Activated T-helper 1 cell treated with anti-CD3 and anti-CD28 coated beads, Interleukin-12 subunit alpha, Interleukin-12 subunit beta, Interleukin-2, Interleukin-4 antibody, amounts not matched to agents 30 ng/mL and 10 ng/mL and 1 ng/mL, durations not matched to agents 14 hours and 24 hours and 36 hours (primary cell): ENCODE data around the gene AVPI1. TPM values are rescaled to one million over a fixed set of nuclear protein-coding genes. Genes with fewer than 3 reads are reported as not detected.

Experiments used
- DNase-seq: peaks from one replicate; pipeline ENCODE4 v3.0.0; 2021; ENCODE audit warnings: low spot score
- H3K27ac Mint-ChIP-seq: one replicate; pipeline ENCODE4 v1.8.0; 2021; ENCODE audit warnings: mild to moderate bottlenecking, mixed read lengths
- H3K27me3 Mint-ChIP-seq: one replicate; pipeline ENCODE4 v1.8.0; 2022; ENCODE audit warnings: mild to moderate bottlenecking, moderate library complexity, mixed read lengths; ENCODE audit not compliant: insufficient read depth
- H3K36me3 Mint-ChIP-seq: one replicate; pipeline ENCODE4 v1.8.0; 2021; ENCODE audit warnings: low read depth, mixed read lengths
- H3K4me1 Mint-ChIP-seq: one replicate; pipeline ENCODE4 v1.8.0; 2021; ENCODE audit warnings: low read depth, mixed read lengths
- H3K4me3 Mint-ChIP-seq: one replicate; pipeline ENCODE4 v1.8.0; 2021; ENCODE audit warnings: mild to moderate bottlenecking, moderate library complexity, mixed read lengths
- H3K9me3 Mint-ChIP-seq: one replicate; pipeline ENCODE4 v1.8.0; 2021; ENCODE audit warnings: mixed read lengths
- intact Hi-C: fragments of 100-400 bp; cut with micrococcal nuclease; formaldehyde crosslinking; loops from one replicate; pipeline ENCODE4 v1.15.1; 2024
- total RNA-seq: library from RNA; stranded (reverse); gene quantifications from 2 replicates; pipeline ENCODE4 v1.2.3, GENCODE V29; 2022

Gene AVPI1
- total RNA-seq, 1 donor from 2014 or later: 0.93 TPM

DNA sequence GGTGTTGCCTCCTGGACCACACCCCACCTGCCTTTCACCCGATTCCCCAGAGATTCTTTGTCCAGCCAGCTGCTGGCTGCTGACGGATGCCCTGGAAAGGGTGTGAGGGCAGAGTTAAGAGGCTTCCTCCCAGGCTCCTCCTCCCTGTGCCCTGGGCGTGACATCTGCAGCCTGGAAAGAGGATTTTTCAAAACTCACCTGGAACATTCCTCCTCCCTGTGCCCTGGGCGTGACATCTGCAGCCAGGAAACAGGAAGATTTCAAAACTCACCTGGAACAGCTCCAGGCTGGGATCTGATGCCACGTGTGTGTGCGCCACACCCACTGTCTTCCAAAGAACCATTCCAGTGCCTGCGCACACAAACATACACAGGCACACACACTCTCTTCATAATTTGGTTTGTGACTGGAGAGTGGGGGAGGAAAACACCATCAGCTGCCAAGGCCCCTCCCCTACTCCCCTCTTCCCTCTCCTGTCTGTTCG lies 31.7 kb upstream of the AVPI1 start:
- intact Hi-C loops: no loop called here
- Mint-ChIP-seq H3K4me1 (peaks cover 5% of the 10 kb centered on the region), H3K4me3 (no peak overlapping the region), H3K27ac (no peak overlapping the region), H3K27me3 (peaks cover 17% of the 10 kb centered on the region), H3K36me3 (peaks cover 6% of the 10 kb centered on the region), H3K9me3 (no peaks in the 10 kb centered on the region)
- no peak for DNase-seq

- DNase-seq: no peak
- Mint-ChIP-seq H3K36me3 (peaks cover 6% of the 10 kb centered on the region), H3K4me1 (peaks cover 5% of the 10 kb centered on the region), H3K27me3 (peaks cover 19% of the 10 kb centered on the region), H3K27ac (no peak overlapping the region), H3K9me3 (no peaks in the 10 kb centered on the region), H3K4me3 (no peak overlapping the region)
- intact Hi-C loops: no loop called here
Observed at GRCh38 chr10:97718178-97718577, 31.1 kb upstream of the AVPI1 start.

DNA sequence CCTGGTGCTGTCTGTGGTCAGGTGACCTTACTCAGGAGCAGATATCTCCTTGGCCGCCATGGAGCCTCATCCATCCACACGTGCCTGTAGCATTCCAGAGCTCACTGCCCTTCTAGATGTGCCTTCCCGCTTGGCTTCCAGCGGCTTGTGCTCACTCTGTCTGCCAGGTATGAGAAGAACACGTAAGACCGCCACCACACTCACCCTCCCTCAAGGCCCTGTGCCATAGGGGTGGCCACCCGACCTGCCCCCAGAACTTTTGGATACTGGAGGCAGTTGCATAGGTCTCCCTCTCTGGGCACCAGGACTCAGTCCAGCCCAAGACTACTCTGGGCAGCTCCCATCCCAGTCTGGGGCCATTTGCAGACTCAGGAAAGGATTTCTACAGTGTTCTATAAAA lies 30.6 kb upstream of the AVPI1 start:
- intact Hi-C loops: no loop called here
- H3K27ac Mint-ChIP-seq: no peak overlapping the region
- no peak for DNase-seq
- H3K9me3 Mint-ChIP-seq: no peaks in the 10 kb centered on the region
- peaks cover 10% of the 10 kb centered on the region for H3K4me1 Mint-ChIP-seq
- H3K4me3 Mint-ChIP-seq: no peak overlapping the region
- peaks cover 6% of the 10 kb centered on the region for H3K36me3 Mint-ChIP-seq
- H3K27me3 Mint-ChIP-seq: peaks cover 25% of the 10 kb centered on the region

GRCh38 chr10:97715259-97715874 lies 28.3 kb upstream of the AVPI1 start:
- peak overlapping the region; percentile 61 for H3K4me3 Mint-ChIP-seq
- intact Hi-C loops: no loop called here
- no peak overlapping the region for H3K27ac Mint-ChIP-seq
- H3K27me3 Mint-ChIP-seq: peaks cover 33% of the 10 kb centered on the region
- no peaks in the 10 kb centered on the region for H3K9me3 Mint-ChIP-seq
- no peak for DNase-seq
- H3K36me3 Mint-ChIP-seq: peaks cover 6% of the 10 kb centered on the region
- peaks cover 15% of the 10 kb centered on the region for H3K4me1 Mint-ChIP-seq

DNA sequence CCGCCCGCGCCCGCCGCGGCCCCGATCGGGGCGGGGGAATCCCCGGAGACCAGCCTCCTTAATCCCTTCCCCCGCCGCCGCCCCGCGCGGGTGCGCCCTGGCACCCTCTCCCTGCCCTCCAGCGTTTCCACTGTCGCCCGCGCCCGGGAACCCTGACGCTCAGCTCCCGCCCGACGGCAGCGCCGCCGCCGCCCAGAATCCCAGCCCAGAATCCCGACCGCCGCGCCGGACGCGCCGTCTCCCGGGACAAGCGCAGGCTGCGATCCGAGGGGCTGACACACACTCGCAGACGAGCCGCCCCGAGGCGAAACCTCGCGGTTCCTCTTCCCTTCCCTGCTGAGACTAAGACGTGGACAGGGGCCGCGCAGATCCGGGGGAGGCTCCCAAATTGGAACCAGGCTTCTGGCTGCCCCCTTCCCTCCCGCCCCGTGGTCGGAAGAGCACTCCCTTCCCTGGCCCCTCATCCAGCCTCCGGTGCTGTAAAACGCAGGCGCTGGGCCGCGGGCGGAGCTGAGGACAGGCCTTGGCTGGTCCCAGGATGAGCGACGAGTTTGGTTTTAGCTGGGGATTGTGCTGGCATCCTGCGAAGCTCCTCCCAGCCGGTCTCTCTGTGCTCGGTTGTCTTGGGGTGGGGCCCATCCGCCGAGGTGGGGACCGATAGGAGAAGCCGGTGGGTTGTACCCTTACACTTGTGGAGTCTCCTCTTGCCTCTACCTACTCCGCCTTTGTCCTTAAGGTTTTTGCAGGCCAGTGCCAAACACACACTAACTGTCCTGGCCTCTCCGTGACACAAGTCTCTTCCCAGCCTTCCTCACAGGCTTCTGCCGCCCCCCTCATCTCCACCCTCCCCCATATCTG lies 27.6 kb upstream of the AVPI1 start:
- no peak for DNase-seq
- H3K9me3 Mint-ChIP-seq: no peaks in the 10 kb centered on the region
- peaks cover 15% of the 10 kb centered on the region for H3K4me1 Mint-ChIP-seq
- intact Hi-C loops: loop anchor here (1.0 kb wide), 2 partner anchors 13 to 23 kb away; partner anchors contain the start of gene ZFYVE27
- H3K4me3 Mint-ChIP-seq: peak overlapping the region; percentile 97
- H3K27ac Mint-ChIP-seq: peak overlapping the region; percentile 23
- H3K36me3 Mint-ChIP-seq: peaks cover 6% of the 10 kb centered on the region
- peaks cover 33% of the 10 kb centered on the region for H3K27me3 Mint-ChIP-seq

DNA sequence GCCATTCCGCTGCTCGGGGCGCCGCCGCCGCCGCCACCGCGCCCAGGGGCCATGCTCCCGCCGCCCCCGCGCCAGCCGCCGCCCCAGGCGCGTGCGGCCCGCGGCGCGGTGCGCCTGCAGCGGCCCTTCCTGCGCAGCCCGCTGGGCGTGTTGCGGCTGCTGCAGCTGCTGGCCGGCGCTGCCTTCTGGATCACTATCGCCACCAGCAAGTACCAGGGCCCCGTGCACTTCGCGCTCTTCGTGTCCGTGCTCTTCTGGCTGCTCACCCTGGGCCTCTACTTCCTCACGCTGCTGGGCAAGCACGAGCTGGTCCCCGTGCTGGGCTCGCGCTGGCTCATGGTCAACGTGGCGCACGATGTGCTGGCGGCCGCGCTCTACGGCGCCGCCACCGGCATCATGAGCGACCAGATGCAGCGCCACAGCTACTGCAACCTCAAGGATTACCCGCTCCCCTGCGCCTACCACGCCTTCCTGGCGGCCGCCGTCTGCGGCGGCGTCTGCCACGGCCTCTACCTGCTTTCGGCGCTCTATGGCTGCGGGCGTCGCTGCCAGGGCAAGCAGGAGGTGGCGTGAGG lies 26.9 kb upstream of the AVPI1 start:
- Mint-ChIP-seq H3K36me3 (peaks cover 6% of the 10 kb centered on the region), H3K27ac (peak overlapping the region; percentile 90), H3K4me1 (peaks cover 15% of the 10 kb centered on the region), H3K27me3 (peaks cover 37% of the 10 kb centered on the region), H3K9me3 (no peaks in the 10 kb centered on the region), H3K4me3 (peak overlapping the region; percentile 97)
- peak; percentile 42 for DNase-seq
- intact Hi-C loops: loop anchor here (1.0 kb wide), 2 partner anchors 13 to 23 kb away; partner anchors contain the start of gene ZFYVE27

- Mint-ChIP-seq H3K9me3 (no peaks in the 10 kb centered on the region), H3K4me3 (peak within 1 kb of the TSS; percentile 97), H3K4me1 (peaks cover 15% of the 10 kb centered on the region), H3K27me3 (peaks cover 37% of the 10 kb centered on the region), H3K36me3 (peaks cover 6% of the 10 kb centered on the region), H3K27ac (peak within 1 kb of the TSS; percentile 90)
- no peak for DNase-seq
- intact Hi-C loops: no loop called here
Observed at GRCh38 chr10:97713339-97713825, 26.3 kb upstream of the AVPI1 start, which contains the start of gene MARVELD1. TSS of gene MARVELD1 (plus strand) at chr10:97713730. CDS start at chr10:97713877, 147 bp downstream.

DNA sequence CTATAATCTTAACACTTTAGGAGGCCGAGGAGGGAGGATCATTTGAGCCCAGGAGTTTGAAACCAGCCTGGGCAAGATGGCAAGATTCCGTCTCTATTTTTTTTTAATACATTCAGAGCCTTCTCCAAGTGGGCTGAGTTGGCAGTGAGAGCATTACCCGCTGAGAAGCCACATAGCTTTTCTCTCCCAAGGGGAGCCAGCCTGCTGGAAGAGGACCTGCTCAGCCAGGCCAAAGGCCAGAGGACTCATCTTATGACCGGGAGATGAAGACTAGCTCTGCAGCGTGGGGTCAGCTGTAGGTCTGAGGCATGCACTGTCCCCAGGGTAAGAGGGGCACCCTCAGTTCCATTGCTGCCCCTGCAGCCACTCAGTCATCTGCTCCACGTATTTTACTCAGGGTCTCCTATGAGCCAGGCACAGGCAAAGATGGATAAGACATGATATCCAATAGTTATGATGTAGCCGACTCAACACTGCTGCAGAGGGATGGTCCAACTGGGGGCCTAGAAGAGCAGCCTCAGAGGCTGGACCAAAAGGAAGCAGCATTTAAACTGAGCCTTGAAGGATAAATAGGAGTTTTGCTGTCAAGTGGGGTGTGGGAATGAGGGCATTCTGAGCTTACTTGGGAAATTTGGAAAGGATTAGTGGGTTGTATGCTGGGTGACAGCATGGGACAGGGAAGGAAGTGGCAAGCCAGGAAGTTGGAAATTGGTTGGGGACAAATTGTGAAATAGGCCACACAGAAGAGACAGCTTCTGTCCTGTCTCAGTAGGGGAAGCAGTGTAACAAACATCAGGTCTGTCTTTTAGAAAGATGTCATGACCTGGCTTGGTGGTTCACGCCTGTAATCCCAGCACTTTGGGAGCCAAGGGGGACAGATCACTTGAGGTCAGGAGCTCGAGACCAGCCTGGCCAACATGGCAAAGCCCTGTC lies 24.9 kb upstream of the AVPI1 start:
- no peak for DNase-seq
- H3K4me3 Mint-ChIP-seq: peak overlapping the region; percentile 56
- H3K9me3 Mint-ChIP-seq: no peaks in the 10 kb centered on the region
- H3K36me3 Mint-ChIP-seq: peaks cover 6% of the 10 kb centered on the region
- H3K4me1 Mint-ChIP-seq: peaks cover 15% of the 10 kb centered on the region
- peak overlapping the region; percentile 30 for H3K27ac Mint-ChIP-seq
- H3K27me3 Mint-ChIP-seq: peaks cover 35% of the 10 kb centered on the region
- intact Hi-C loops: no loop called here

- peaks cover 1% of the 10 kb centered on the region for H3K36me3 Mint-ChIP-seq
- no peak overlapping the region for H3K27ac Mint-ChIP-seq
- no peak overlapping the region for H3K4me3 Mint-ChIP-seq
- intact Hi-C loops: loop anchor here (1.0 kb wide), 1 partner anchor 22 kb away; no protein-coding TSS in a partner anchor
- H3K9me3 Mint-ChIP-seq: no peaks in the 10 kb centered on the region
- H3K4me1 Mint-ChIP-seq: peaks cover 15% of the 10 kb centered on the region
- DNase-seq: no peak
- peaks cover 20% of the 10 kb centered on the region for H3K27me3 Mint-ChIP-seq
Observed at GRCh38 chr10:97708976-97709946, 22.2 kb upstream of the AVPI1 start.

- intact Hi-C loops: no loop called here
- H3K27me3 Mint-ChIP-seq: peaks cover 22% of the 10 kb centered on the region
- no peaks in the 10 kb centered on the region for H3K36me3 Mint-ChIP-seq
- H3K4me3 Mint-ChIP-seq: no peak overlapping the region
- H3K27ac Mint-ChIP-seq: no peak overlapping the region
- DNase-seq: no peak
- H3K4me1 Mint-ChIP-seq: peaks cover 10% of the 10 kb centered on the region
- no peaks in the 10 kb centered on the region for H3K9me3 Mint-ChIP-seq
Observed at GRCh38 chr10:97708167-97708566, 21.1 kb upstream of the AVPI1 start.

DNA sequence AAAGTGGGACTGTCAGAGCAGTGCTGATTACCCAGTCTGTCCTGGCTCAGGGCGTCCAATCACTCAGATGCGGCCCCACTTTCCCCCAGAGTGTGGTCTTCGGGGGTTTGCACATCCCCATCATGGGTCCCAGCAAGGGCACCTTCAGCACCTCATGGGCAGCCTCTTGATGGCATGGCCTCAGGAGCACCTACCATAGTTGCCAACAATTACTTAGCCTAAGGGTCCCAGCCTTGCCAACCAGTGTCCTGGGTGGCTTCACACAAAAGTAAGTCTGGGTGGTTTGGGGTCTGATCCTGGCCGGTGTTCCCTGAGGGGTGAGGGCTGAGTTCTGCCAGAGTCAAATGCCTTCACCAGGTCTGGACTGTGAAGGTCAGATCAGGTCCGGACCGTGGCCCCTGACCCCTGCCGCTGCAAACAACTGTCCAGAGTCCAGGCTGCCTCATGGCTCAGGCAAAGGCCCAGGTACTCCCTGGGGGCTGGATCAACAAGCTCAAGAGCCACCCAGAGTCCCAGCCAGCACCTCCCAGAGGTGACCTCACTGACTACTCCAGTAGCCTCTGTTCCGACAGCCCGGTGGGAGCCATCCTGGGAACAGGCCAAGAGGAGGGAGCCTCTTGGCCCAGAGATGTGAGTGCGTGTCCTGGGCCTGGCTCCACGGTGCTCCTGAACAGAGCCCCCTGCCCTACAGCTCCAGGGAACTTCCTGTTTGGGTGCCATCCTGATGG lies 20.3 kb upstream of the AVPI1 start:
- no peaks in the 10 kb centered on the region for H3K9me3 Mint-ChIP-seq
- no peaks in the 10 kb centered on the region for H3K36me3 Mint-ChIP-seq
- no peak overlapping the region for H3K4me3 Mint-ChIP-seq
- peaks cover 5% of the 10 kb centered on the region for H3K4me1 Mint-ChIP-seq
- intact Hi-C loops: no loop called here
- DNase-seq: no peak
- peaks cover 18% of the 10 kb centered on the region for H3K27me3 Mint-ChIP-seq
- no peak overlapping the region for H3K27ac Mint-ChIP-seq
